GM23338 (cell line): Measurements from ENCODE around the gene FGF2.

Source experiments
- CREB1 ChIP-seq: fragments of 250-450 bp; sonication (Bioruptor Pico); IDR thresholded peaks from 2 replicates; pipeline ENCODE4 v1.5.0; 2020; ENCODE audit warnings: low read depth, mild to moderate bottlenecking, moderate library complexity
- ETS1 ChIP-seq: IDR thresholded peaks from 2 replicates; pipeline ENCODE4 v1.6.1; 2016; ENCODE audit warnings: antibody characterized with exemption
- EZH2 ChIP-seq: fragments of 200-600 bp; sonication (generic); IDR thresholded peaks from one replicate; pipeline ENCODE4 v1.8.0; 2017; ENCODE audit warnings: antibody characterized with exemption, mild to moderate bottlenecking, low read depth; ENCODE audit not compliant: unreplicated experiment
- EZH2phosphoT487 ChIP-seq: fragments of 200-600 bp; sonication (generic); IDR thresholded peaks from one replicate; pipeline ENCODE4 v1.8.1; 2018; ENCODE audit warnings: antibody characterized with exemption; ENCODE audit not compliant: unreplicated experiment
- JUNB ChIP-seq: IDR thresholded peaks from one replicate; pipeline ENCODE4 v1.6.1; 2016; ENCODE audit warnings: antibody characterized with exemption; ENCODE audit not compliant: unreplicated experiment
- NANOG ChIP-seq: IDR thresholded peaks from 2 replicates; pipeline ENCODE4 v1.6.1; 2016; ENCODE audit warnings: antibody characterized with exemption, borderline replicate concordance
- POLR2AphosphoS5 ChIP-seq: IDR thresholded peaks from 2 replicates; pipeline ENCODE4 v1.6.1; 2016; ENCODE audit warnings: antibody characterized with exemption, low read depth
- REST ChIP-seq: IDR thresholded peaks from one replicate; pipeline ENCODE4 v1.6.1; 2018; ENCODE audit warnings: antibody characterized with exemption; ENCODE audit not compliant: unreplicated experiment
- STAT1 ChIP-seq: IDR thresholded peaks from one replicate; pipeline ENCODE4 v1.6.1; 2016; ENCODE audit warnings: antibody characterized with exemption; ENCODE audit not compliant: unreplicated experiment
- ZNF114 ChIP-seq: fragments of 250-450 bp; sonication (Bioruptor Pico); IDR thresholded peaks from 2 replicates; pipeline ENCODE4 v1.5.0; 2020; ENCODE audit warnings: mild to moderate bottlenecking, moderate library complexity
- ZNF331 ChIP-seq: fragments of 250-450 bp; sonication (Bioruptor Pico); IDR thresholded peaks from 2 replicates; pipeline ENCODE4 v1.5.0; 2020; ENCODE audit warnings: low read depth, mild to moderate bottlenecking, moderate library complexity
- TF ChIP-seq, protein P1 (sequence below), 2 experiments: fragments of 200-600 bp in 1 of 2; sonication (generic) in 1 of 2; conservative IDR thresholded peaks; 2 replicates each; pipeline versions ENCODE4 v1.5.1 to v1.6.1; 2016 to 2017; ENCODE audit warnings: antibody characterized with exemption in 2 of 2, low read depth in 2 of 2, mild to moderate bottlenecking in 2 of 2, moderate library complexity in 1 of 2

GRCh38 chr4:122787940-122788339 lies 38.7 kb upstream of the FGF2 start:
- TF ChIP-seq, protein P1, sequence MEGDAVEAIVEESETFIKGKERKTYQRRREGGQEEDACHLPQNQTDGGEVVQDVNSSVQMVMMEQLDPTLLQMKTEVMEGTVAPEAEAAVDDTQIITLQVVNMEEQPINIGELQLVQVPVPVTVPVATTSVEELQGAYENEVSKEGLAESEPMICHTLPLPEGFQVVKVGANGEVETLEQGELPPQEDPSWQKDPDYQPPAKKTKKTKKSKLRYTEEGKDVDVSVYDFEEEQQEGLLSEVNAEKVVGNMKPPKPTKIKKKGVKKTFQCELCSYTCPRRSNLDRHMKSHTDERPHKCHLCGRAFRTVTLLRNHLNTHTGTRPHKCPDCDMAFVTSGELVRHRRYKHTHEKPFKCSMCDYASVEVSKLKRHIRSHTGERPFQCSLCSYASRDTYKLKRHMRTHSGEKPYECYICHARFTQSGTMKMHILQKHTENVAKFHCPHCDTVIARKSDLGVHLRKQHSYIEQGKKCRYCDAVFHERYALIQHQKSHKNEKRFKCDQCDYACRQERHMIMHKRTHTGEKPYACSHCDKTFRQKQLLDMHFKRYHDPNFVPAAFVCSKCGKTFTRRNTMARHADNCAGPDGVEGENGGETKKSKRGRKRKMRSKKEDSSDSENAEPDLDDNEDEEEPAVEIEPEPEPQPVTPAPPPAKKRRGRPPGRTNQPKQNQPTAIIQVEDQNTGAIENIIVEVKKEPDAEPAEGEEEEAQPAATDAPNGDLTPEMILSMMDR (conservative IDR thresholded peaks at IDR 0.05; ENCODE audit: low read depth in 2 of 2) = no peak
- TF ChIP-seq ZNF114 (CRISPR knock-in tag) = no peak
- no peak for TF ChIP-seq EZH2
- TF ChIP-seq STAT1 = no peak
- no peak for TF ChIP-seq EZH2phosphoT487
- no peak for TF ChIP-seq POLR2AphosphoS5
- TF ChIP-seq REST = no peak
- TF ChIP-seq JUNB = no peak
- no peak for TF ChIP-seq CREB1 (CRISPR knock-in tag)
- no peak for TF ChIP-seq NANOG
- no peak for TF ChIP-seq ZNF331 (CRISPR knock-in tag)
- TF ChIP-seq ETS1 = no peak
